GM23248 (cell line): Measurements from ENCODE around the gene MGAT5. TPM values are rescaled to one million over a fixed set of nuclear protein-coding genes. Genes with fewer than 3 reads are reported as not detected.
"Not testable (repeated sequence)": the region's sequence is repeated elsewhere in the genome, so short reads cannot be mapped to it uniquely, and the experiment has no call there.

Source experiments
- DNase-seq: peaks from one replicate; pipeline ENCODE4 v3.0.0-alpha.2; 2015
- H2AFZ ChIP-seq: fragments of 200-600 bp; sonication (generic); 2 replicates; pipeline ENCODE4 v1.6.1; 2016; ENCODE audit warnings: antibody characterized with exemption
- H3F3A ChIP-seq: fragments of 200-600 bp; sonication (generic); 2 replicates; pipeline ENCODE4 v1.6.1; 2016; ENCODE audit warnings: mild to moderate bottlenecking, antibody characterized with exemption, mixed run types; ENCODE audit not compliant: insufficient read depth
- H3K27ac ChIP-seq: fragments of 200-600 bp; sonication (generic); 2 replicates; pipeline ENCODE4 v1.5.1; 2016; ENCODE audit warnings: mild to moderate bottlenecking
- H3K27me3 ChIP-seq: fragments of 200-600 bp; sonication (generic); replicated peaks from 2 replicates; pipeline ENCODE4 v1.6.1; 2016; ENCODE audit warnings: mild to moderate bottlenecking; ENCODE audit not compliant: insufficient read depth
- H3K36me3 ChIP-seq: fragments of 200-600 bp; sonication (generic); 2 replicates; pipeline ENCODE4 v1.6.1; 2016; ENCODE audit warnings: low read depth, mild to moderate bottlenecking
- H3K4me1 ChIP-seq: fragments of 200-600 bp; sonication (generic); 2 replicates; pipeline ENCODE4 v1.6.1; 2016; ENCODE audit warnings: mild to moderate bottlenecking; ENCODE audit not compliant: insufficient read depth
- H3K4me2 ChIP-seq: fragments of 200-600 bp; sonication (generic); one replicate; pipeline ENCODE4 v1.6.1; 2016; ENCODE audit warnings: mild to moderate bottlenecking; ENCODE audit not compliant: unreplicated experiment
- H3K4me3 ChIP-seq: fragments of 200-600 bp; sonication (generic); 2 replicates; pipeline ENCODE4 v1.5.1; 2016; ENCODE audit warnings: mild to moderate bottlenecking
- H3K79me2 ChIP-seq: fragments of 200-600 bp; sonication (generic); 2 replicates; pipeline ENCODE4 v1.6.1; 2016; ENCODE audit warnings: mild to moderate bottlenecking; ENCODE audit not compliant: insufficient read depth
- H3K9ac ChIP-seq: fragments of 200-600 bp; sonication (generic); 2 replicates; pipeline ENCODE4 v1.6.1; 2016; ENCODE audit warnings: mild to moderate bottlenecking
- H3K9me2 ChIP-seq: fragments of 200-600 bp; sonication (generic); 2 replicates; pipeline ENCODE4 v1.6.1; 2016; ENCODE audit warnings: mixed run types, mild to moderate bottlenecking, moderate library complexity; ENCODE audit not compliant: insufficient read depth
- H3K9me3 ChIP-seq: fragments of 200-600 bp; sonication (generic); one replicate; pipeline ENCODE4 v1.6.1; 2017; ENCODE audit warnings: low read depth
- H4K20me1 ChIP-seq: fragments of 200-600 bp; sonication (generic); 2 replicates; pipeline ENCODE4 v1.6.0; 2016; ENCODE audit not compliant: insufficient read depth
- EZH2 ChIP-seq: fragments of 200-600 bp; sonication (generic); IDR thresholded peaks from 2 replicates; pipeline ENCODE4 v1.6.1; 2018; ENCODE audit warnings: antibody characterized with exemption, mild to moderate bottlenecking; ENCODE audit not compliant: insufficient read depth, poor library complexity, severe bottlenecking
- EZH2phosphoT487 ChIP-seq: fragments of 200-600 bp; sonication (generic); IDR thresholded peaks from 2 replicates; pipeline ENCODE4 v1.6.1; 2018; ENCODE audit warnings: antibody characterized with exemption, moderate library complexity, mild to moderate bottlenecking, low read depth; ENCODE audit not compliant: insufficient read depth
- WGBS, 2 experiments: methylation state at CpG; one replicate each; pipeline ENCODE4 v1.1.6; 2015 to 2017; ENCODE audit warnings: low lambda C conversion rate in 2 of 2, low coverage in 1 of 2; ENCODE audit errors: missing lambda C conversion rate in 2 of 2; 5-methylcytosine and 5-hydroxymethylcytosine counted together
- in situ Hi-C: fragments of 300-500 bp; cut with MboI; formaldehyde crosslinking; loops from 2 replicates; pipeline ENCODE4 v1.15.0; 2020
- polyA plus RNA-seq: library from polyadenylated mRNA; unstranded; fragments of >200 nt; fragmentation: Nextera tagmentation; extraction: Ambion mirVana; gene quantifications from 2 replicates; pipeline ENCODE4 v1.2.1, GENCODE V29; 2016
- total RNA-seq: library from RNA; depleted of rRNA; stranded (reverse); fragments of >200 nt; shearing (Covaris generic); gene quantifications from 2 replicates; pipeline ENCODE4 v1.2.3, GENCODE V29; 2014

Gene MGAT5
- total and polyA plus RNA-seq, 2 experiments from 2014 or later, result 1.8 to 15.9 TPM

DNA sequence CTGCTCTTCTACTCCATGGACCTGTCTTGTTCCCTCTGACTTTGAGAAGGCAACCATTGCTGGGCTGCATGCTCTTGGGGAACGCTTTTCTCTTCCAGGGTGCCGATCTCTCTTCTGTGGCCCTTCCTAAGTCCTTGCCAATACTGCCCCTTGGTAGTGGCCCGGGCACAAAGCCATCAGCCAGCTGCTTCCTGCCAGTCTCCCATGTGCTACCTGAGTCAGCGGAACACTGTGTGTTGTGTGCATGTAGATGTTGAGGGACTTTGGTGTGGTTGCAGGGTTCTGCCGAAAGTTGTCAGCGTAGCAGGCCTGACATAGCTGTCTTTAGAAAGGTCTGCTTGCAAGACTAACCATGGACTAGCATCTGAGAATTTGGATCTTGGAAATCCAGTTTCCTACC lies 35.4 kb downstream of the MGAT5 start:
- H3K4me3 ChIP-seq, result no peak overlapping the region
- no peak overlapping the region for H2AFZ ChIP-seq
- DNase-seq, result no peak
- no peak overlapping the region for H3K9ac ChIP-seq
- TF ChIP-seq EZH2, result no peak
- no peak for TF ChIP-seq EZH2phosphoT487
- H3K9me3 ChIP-seq, result no peaks in the 10 kb centered on the region
- H3K36me3 ChIP-seq, result no peaks in the 10 kb centered on the region
- no peaks in the 10 kb centered on the region for H3K9me2 ChIP-seq
- no peaks in the 10 kb centered on the region for H3K27me3 ChIP-seq
- in situ Hi-C loops, result no loop called here
- 98 to 99% methylated on average over 6 of the region's 6 CpGs for WGBS, 2 experiments
- H4K20me1 ChIP-seq, result no peaks in the 10 kb centered on the region
- no peaks in the 10 kb centered on the region for H3K79me2 ChIP-seq
- no peak overlapping the region for H3K27ac ChIP-seq
- no peaks in the 10 kb centered on the region for H3F3A ChIP-seq
- 0 out of 2 replicates have a peak, but pooled peaks cover 6% of the 10 kb centered on the region for H3K4me1 ChIP-seq
- no peak overlapping the region for H3K4me2 ChIP-seq

DNA sequence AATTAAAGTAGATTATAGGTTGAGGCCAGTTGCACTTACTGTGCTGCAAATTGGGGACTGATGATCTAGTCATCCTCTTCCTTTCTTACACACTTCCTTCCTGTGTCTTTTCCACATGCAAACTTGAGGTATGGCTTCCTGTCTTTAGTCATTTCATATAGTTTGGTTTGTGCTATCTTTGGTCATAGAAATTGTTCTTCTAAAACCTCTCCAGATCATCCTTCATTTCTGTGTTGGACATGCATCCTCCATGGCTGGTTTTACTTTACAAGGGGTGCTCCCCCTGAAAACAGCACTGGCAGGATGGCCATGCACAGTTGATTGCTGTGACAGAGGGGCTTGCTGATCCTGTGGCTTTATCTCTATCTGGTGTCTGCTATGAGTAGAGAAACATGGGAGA lies 36.5 kb downstream of the MGAT5 start:
- H3K4me1 ChIP-seq, result peaks cover 6% of the 10 kb centered on the region; the same call in 1 of the 2 replicates
- H3K4me3 ChIP-seq, result no peak overlapping the region
- in situ Hi-C loops, result no loop called here
- no peaks in the 10 kb centered on the region for H3K9me3 ChIP-seq
- H3K27ac ChIP-seq, result no peak overlapping the region
- no peaks in the 10 kb centered on the region for H3K9me2 ChIP-seq
- H3K79me2 ChIP-seq, result no peaks in the 10 kb centered on the region
- TF ChIP-seq EZH2phosphoT487 (no peak), EZH2 (no peak)
- no peak overlapping the region for H3K4me2 ChIP-seq
- no peaks in the 10 kb centered on the region for H4K20me1 ChIP-seq
- no peaks in the 10 kb centered on the region for H3F3A ChIP-seq
- no peak overlapping the region for H3K9ac ChIP-seq
- no peaks in the 10 kb centered on the region for H3K27me3 ChIP-seq
- no peaks in the 10 kb centered on the region for H3K36me3 ChIP-seq
- no peak for DNase-seq
- no peak overlapping the region for H2AFZ ChIP-seq

DNA sequence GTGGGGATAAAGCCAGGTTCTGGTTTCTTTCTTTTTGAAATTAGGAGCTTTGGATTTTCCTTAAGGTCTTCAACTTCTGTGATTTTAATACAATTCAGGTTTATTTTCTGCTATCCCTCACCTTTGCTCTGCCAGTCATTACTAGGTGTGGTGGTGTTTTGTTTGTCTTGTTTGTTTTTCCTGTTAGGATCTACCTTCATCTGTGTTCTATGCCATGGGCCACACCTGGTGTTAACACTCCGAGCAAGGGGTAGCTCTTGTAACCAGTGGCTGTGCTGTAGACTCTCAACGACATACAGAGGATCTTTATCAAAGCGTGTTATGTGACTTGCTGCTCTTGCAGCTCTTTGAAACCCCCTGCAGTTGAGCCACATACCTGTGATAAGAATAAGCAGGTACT lies 38.6 kb downstream of the MGAT5 start:
- Histone ChIP-seq H3K9ac (no peak overlapping the region), H3K9me2 (no peaks in the 10 kb centered on the region), H3K36me3 (no peaks in the 10 kb centered on the region), H3K4me2 (no peak overlapping the region), H3K27ac (no peak overlapping the region), H4K20me1 (no peaks in the 10 kb centered on the region), H3K4me3 (no peak overlapping the region), H3K79me2 (no peaks in the 10 kb centered on the region), H3K4me1 (peaks cover 9% of the 10 kb centered on the region; the same call in 1 of the 2 replicates), H3K27me3 (no peaks in the 10 kb centered on the region), H2AFZ (no peak overlapping the region), H3K9me3 (no peaks in the 10 kb centered on the region), H3F3A (no peaks in the 10 kb centered on the region)
- TF ChIP-seq EZH2phosphoT487, result no peak
- TF ChIP-seq EZH2, result no peak
- DNase-seq, result no peak
- in situ Hi-C loops, result no loop called here
- WGBS, 2 experiments, result 82 to 86% methylated on average over 3 of the region's 3 CpGs

DNA sequence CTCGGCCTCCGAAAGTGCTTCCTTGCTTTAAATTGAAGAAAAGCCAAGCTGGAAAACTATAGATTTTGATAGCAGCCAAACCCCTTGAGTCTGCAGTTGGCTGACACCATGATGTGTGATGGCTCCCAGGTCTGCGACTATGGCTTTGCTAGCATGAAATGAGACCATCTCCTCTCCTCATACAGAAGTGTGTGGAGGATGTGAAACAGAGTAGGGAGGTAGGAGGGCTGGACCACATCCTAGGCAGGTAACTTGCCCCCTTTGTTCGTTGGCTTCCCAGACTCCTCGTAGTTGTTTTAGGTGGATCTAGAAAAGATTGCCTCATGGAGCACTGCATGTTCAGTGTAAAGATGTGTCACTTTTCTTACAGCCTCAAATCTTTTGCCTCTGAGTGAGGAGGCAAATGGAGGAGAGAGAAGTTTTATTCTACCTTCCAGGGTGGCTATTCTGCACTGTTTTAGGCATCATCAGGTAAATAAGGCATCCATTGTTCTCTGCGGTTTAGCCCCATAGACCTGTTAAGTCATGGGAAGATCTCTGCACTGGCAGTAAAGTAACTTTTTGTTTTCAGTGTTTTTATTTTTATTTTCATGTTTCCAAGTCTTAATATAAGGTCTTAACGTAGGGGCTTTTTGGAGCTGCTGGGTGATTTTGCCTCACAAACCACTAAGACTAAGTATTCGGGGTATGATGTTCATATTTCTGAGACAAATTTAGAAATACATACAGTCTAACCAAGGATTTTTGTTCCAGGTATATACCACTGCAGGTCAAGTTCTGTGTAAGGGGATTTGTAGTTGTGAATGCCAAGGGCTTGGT lies 40.1 kb downstream of the MGAT5 start:
- H3K4me1 ChIP-seq, result peaks cover 9% of the 10 kb centered on the region; the same call in 1 of the 2 replicates
- WGBS, 2 experiments, result 97 to 98% methylated on average over 8 of the region's 8 CpGs
- no peak for DNase-seq
- no peak overlapping the region for H3K4me3 ChIP-seq
- H4K20me1 ChIP-seq, result no peaks in the 10 kb centered on the region
- H3K9me3 ChIP-seq, result no peaks in the 10 kb centered on the region
- no peaks in the 10 kb centered on the region for H3F3A ChIP-seq
- in situ Hi-C loops, result no loop called here
- H3K79me2 ChIP-seq, result no peaks in the 10 kb centered on the region
- H3K9ac ChIP-seq, result no peak overlapping the region
- TF ChIP-seq EZH2phosphoT487, result no peak
- TF ChIP-seq EZH2, result no peak
- no peaks in the 10 kb centered on the region for H3K27me3 ChIP-seq
- H3K27ac ChIP-seq, result no peak overlapping the region
- no peaks in the 10 kb centered on the region for H3K36me3 ChIP-seq
- no peak overlapping the region for H3K4me2 ChIP-seq
- no peaks in the 10 kb centered on the region for H3K9me2 ChIP-seq
- H2AFZ ChIP-seq, result no peak overlapping the region

GRCh38 chr2:134294598-134294997 lies 40.7 kb downstream of the MGAT5 start:
- H3K9me3 ChIP-seq, H3K79me2 ChIP-seq, H3K4me3 ChIP-seq, H3K9me2 ChIP-seq, H3K27ac ChIP-seq, H3K4me2 ChIP-seq, H3K9ac ChIP-seq, H3K27me3 ChIP-seq, H2AFZ ChIP-seq, H3K4me1 ChIP-seq, DNase-seq, H4K20me1 ChIP-seq, in situ Hi-C loops, H3K36me3 ChIP-seq, H3F3A ChIP-seq: not testable (repeated sequence)
- 95 to 98% methylated on average over 3 of the region's 3 CpGs for WGBS, 2 experiments
